IMR-90 (cell line): ENCODE measurements around the gene CABCOCO1. TPM values are rescaled to one million over a fixed set of nuclear protein-coding genes. Genes with fewer than 3 reads are reported as not detected.

Experiments
- ATAC-seq: fragments of 200-7000 bp; cut with Tn5 transposase; 2 replicates; pipeline ENCODE4 v1.9.1; 2020; ENCODE audit warnings: low read depth, mild to moderate bottlenecking, moderate library complexity
- BruUV-seq: library from RNA; stranded (reverse); fragments of 400-500 nt; replicated peaks from 2 replicates; lab custom pipeline; 2021; lab: Mats Ljungman, UMichigan
- CTCF ChIA-PET: fragments of 300-600 bp; formaldehyde crosslinking; extraction: SDS; loops from one replicate; lab custom pipeline; 2021; ENCODE audit warnings: antibody characterized with exemption; lab: Yijun Ruan, JAX
- POLR2A ChIA-PET: fragments of 300-600 bp; sonication (Branson Sonifier 250); formaldehyde crosslinking; loops from one replicate; lab custom pipeline; 2022; ENCODE audit warnings: antibody characterized with exemption; ENCODE audit not compliant: unreplicated experiment; lab: Charles Lee
- DNase-seq: peaks from one replicate; pipeline ENCODE4 v3.0.0; 2013
- H2AFZ ChIP-seq: replicated peaks from 2 replicates; pipeline ENCODE3; 2013; ENCODE audit warnings: low read length, mild to moderate bottlenecking; ENCODE audit not compliant: poor library complexity
- H2AK5ac ChIP-seq: 2 replicates; pipeline ENCODE4 v1.6.1; 2013; ENCODE audit warnings: low read depth, low read length, inconsistent platforms
- H2AK9ac ChIP-seq: replicated peaks from 2 replicates; pipeline ENCODE3; 2013; ENCODE audit warnings: mild to moderate bottlenecking, low read depth, low read length, moderate library complexity; ENCODE audit not compliant: poor library complexity
- H2BK120ac ChIP-seq: 2 replicates; pipeline ENCODE4 v1.6.1; 2013; ENCODE audit warnings: low read depth, low read length, inconsistent platforms
- H2BK15ac ChIP-seq: 3 replicates; pipeline ENCODE4 v1.6.1; 2013; ENCODE audit warnings: low read depth, low read length, inconsistent platforms
- H2BK20ac ChIP-seq: 2 replicates; pipeline ENCODE4 v1.6.1; 2013; ENCODE audit warnings: low read depth, mild to moderate bottlenecking, inconsistent platforms, low read length, moderate library complexity
- H2BK5ac ChIP-seq: 2 replicates; pipeline ENCODE4 v1.6.1; 2013; ENCODE audit warnings: mild to moderate bottlenecking, low read depth, low read length, inconsistent platforms; ENCODE audit not compliant: poor library complexity, severe bottlenecking
- H3K14ac ChIP-seq: replicated peaks from 2 replicates; pipeline ENCODE4 v1.6.1; 2013; ENCODE audit warnings: low read depth, low read length, inconsistent platforms
- H3K18ac ChIP-seq: 2 replicates; pipeline ENCODE4 v1.6.1; 2013; ENCODE audit warnings: low read depth, low read length, control low read depth
- H3K23ac ChIP-seq: 2 replicates; pipeline ENCODE4 v1.6.1; 2013; ENCODE audit warnings: low read depth, low read length, inconsistent platforms
- H3K27ac ChIP-seq: 2 replicates; pipeline ENCODE4 v1.5.1; 2013; ENCODE audit warnings: mild to moderate bottlenecking, control low read depth, low read length; ENCODE audit not compliant: insufficient read depth
- H3K27me3 ChIP-seq: 2 replicates; pipeline ENCODE4 v1.6.1; 2013; ENCODE audit warnings: low read length; ENCODE audit not compliant: control insufficient read depth, insufficient read depth
- H3K36me3 ChIP-seq: 2 replicates; pipeline ENCODE4 v1.6.1; 2013; ENCODE audit warnings: low read length, mixed read lengths; ENCODE audit not compliant: control insufficient read depth, insufficient read depth
- H3K4ac ChIP-seq: 2 replicates; pipeline ENCODE4 v1.6.1; 2013; ENCODE audit warnings: low read depth, low read length, inconsistent platforms
- H3K4me1 ChIP-seq: 2 replicates; pipeline ENCODE4 v1.6.1; 2013; ENCODE audit warnings: low read length, mixed read lengths; ENCODE audit not compliant: control insufficient read depth, insufficient read depth
- H3K4me2 ChIP-seq: 2 replicates; pipeline ENCODE4 v1.6.1; 2013; ENCODE audit warnings: low read depth, mild to moderate bottlenecking, control low read depth, low read length, moderate library complexity
- H3K4me3 ChIP-seq: 2 replicates; pipeline ENCODE4 v1.5.1; 2013; ENCODE audit warnings: low read depth, mild to moderate bottlenecking, control low read depth, low read length, moderate library complexity; ENCODE audit not compliant: insufficient read depth
- H3K56ac ChIP-seq: 2 replicates; pipeline ENCODE4 v1.6.1; 2013; ENCODE audit warnings: low read length, inconsistent platforms; ENCODE audit not compliant: insufficient read depth; ENCODE audit errors: extremely low read depth
- H3K79me1 ChIP-seq, 2 experiments: 2 replicates each; pipeline ENCODE4 v1.6.1; 2013; ENCODE audit warnings: low read length in 2 of 2, inconsistent platforms in 1 of 2, low read depth in 1 of 2
- H3K9ac ChIP-seq: 2 replicates; pipeline ENCODE4 v1.6.1; 2013; ENCODE audit warnings: low read depth, low read length, control low read depth
- H3K9me1 ChIP-seq: 2 replicates; pipeline ENCODE4 v1.6.1; 2013; ENCODE audit warnings: low read length, inconsistent platforms; ENCODE audit not compliant: insufficient read depth
- H3K9me3 ChIP-seq: 2 replicates; pipeline ENCODE4 v1.6.1; 2013; ENCODE audit warnings: low read length; ENCODE audit not compliant: control insufficient read depth, insufficient read depth
- H4K20me1 ChIP-seq: 2 replicates; pipeline ENCODE4 v1.6.1; 2013; ENCODE audit warnings: low read length, inconsistent platforms; ENCODE audit not compliant: insufficient read depth
- H4K5ac ChIP-seq: 2 replicates; pipeline ENCODE4 v1.6.1; 2013; ENCODE audit warnings: mild to moderate bottlenecking, low read depth, low read length, control low read depth
- H4K8ac ChIP-seq, 2 experiments: 2 replicates each; pipeline ENCODE4 v1.6.1; 2013; ENCODE audit warnings: low read depth in 2 of 2, low read length in 2 of 2, control low read depth in 1 of 2, inconsistent platforms in 1 of 2
- H4K91ac ChIP-seq: 2 replicates; pipeline ENCODE4 v1.6.1; 2013; ENCODE audit warnings: low read depth, low read length, inconsistent platforms; ENCODE audit not compliant: insufficient read depth
- BHLHE40 ChIP-seq: fragments of 150-350 bp; IDR thresholded peaks from 2 replicates; pipeline ENCODE4 v1.6.1; 2016; ENCODE audit warnings: mild to moderate bottlenecking, low read depth, low read length
- CEBPB ChIP-seq: IDR thresholded peaks from 2 replicates; pipeline ENCODE4 v1.6.1; 2012; ENCODE audit warnings: low read depth, low read length, improper control_type of control experiment
- CHD1 ChIP-seq: IDR thresholded peaks from 2 replicates; pipeline ENCODE4 v1.6.1; 2012; ENCODE audit warnings: low read depth, low read length, improper control_type of control experiment
- CTCF ChIP-seq: conservative IDR thresholded peaks from 2 replicates; pipeline ENCODE4 v1.5.1; 2012; ENCODE audit warnings: mild to moderate bottlenecking, low read depth, low read length, improper control_type of control experiment
- MAZ ChIP-seq: IDR thresholded peaks from 2 replicates; pipeline ENCODE4 v1.6.1; 2012; ENCODE audit warnings: low read depth, mild to moderate bottlenecking, low read length, improper control_type of control experiment, moderate library complexity, borderline replicate concordance
- POLR2A ChIP-seq: IDR thresholded peaks from 2 replicates; pipeline ENCODE4 v1.6.1; 2012; ENCODE audit warnings: mild to moderate bottlenecking, low read depth, low read length
- WGBS, 2 experiments: methylation state at CpG; one replicate each; pipeline versions ENCODE4 v1.1.5 to v1.1.7; 2013; ENCODE audit warnings: missing lambda C conversion rate in 2 of 2; ENCODE audit not compliant: insufficient read length in 1 of 2; ENCODE audit errors: extremely low coverage in 2 of 2; 5-methylcytosine and 5-hydroxymethylcytosine counted together
- dilution Hi-C: fragments of 300-500 bp; cut with HindIII; formaldehyde crosslinking; loops from one replicate; pipeline ENCODE4 v1.14.3; 2018; ENCODE audit warnings: low sequenced_read_pairs; ENCODE audit not compliant: unreplicated experiment
- in situ Hi-C: fragments of 300-500 bp; cut with MboI; formaldehyde crosslinking; loops from 3 replicates; pipeline ENCODE4 v1.14.3; 2019; ENCODE audit warnings: low sequenced_read_pairs, inconsistent platforms, mixed read lengths
- intact Hi-C: fragments of 100-400 bp; cut with micrococcal nuclease; formaldehyde crosslinking; loops from 2 replicates; pipeline ENCODE4 v1.10.0; 2022
- polyA plus RNA-seq, 3 experiments: library from polyadenylated mRNA; depleted of rRNA; stranded (reverse); fragments of >200 nt; gene quantifications; 2 replicates each; pipeline ENCODE4 v1.2.3, GENCODE V29; 2012; ENCODE audit warnings: low replicate concordance in 1 of 3
- total RNA-seq: library from RNA; depleted of rRNA; stranded (reverse); fragments of >200 nt; gene quantifications from 2 replicates; pipeline ENCODE4 v1.2.3, GENCODE V29; 2012

CABCOCO1 gene
- total and polyA plus RNA-seq, 2 of the 4 experiments (the other 2 are of a cell fraction) = 0.18 to 0.31 TPM

GRCh38 chr10:61796785-61797184, 134.1 kb downstream of the CABCOCO1 start:
- Histone ChIP-seq H4K91ac (no peak overlapping the region), H3K79me1 (peaks cover 0 to 3% of the 10 kb centered on the region in 2 experiments; a peak in 1 of 4 replicates), H3K56ac (no peak overlapping the region), H3K9me3 (no peaks in the 10 kb centered on the region), H3K4me2 (no peak overlapping the region), H3K14ac (no peak overlapping the region), H3K27ac (no peak overlapping the region), H2BK5ac (no peak overlapping the region), H3K36me3 (no peaks in the 10 kb centered on the region), H3K4me3 (no peak overlapping the region), H3K27me3 (no peaks in the 10 kb centered on the region), H3K4me1 (peaks cover 14% of the 10 kb centered on the region), H2AK5ac (no peak overlapping the region; the same call in 1 of the 2 replicates), H4K8ac (no peak overlapping the region), H3K9ac (no peak overlapping the region), H4K5ac (no peak overlapping the region), H2BK120ac (no peak overlapping the region), H2BK20ac (0 out of 2 replicates have a peak overlapping the region, but pooled peaks have one; percentile 40), H3K4ac (no peak overlapping the region), H2BK15ac (no peak overlapping the region; the same call in 2 of the 3 replicates), H3K9me1 (peaks cover 17% of the 10 kb centered on the region; the same call in 1 of the 2 replicates), H3K23ac (no peak overlapping the region), H2AFZ (no peak overlapping the region), H3K18ac (no peak overlapping the region), H4K20me1 (no peaks in the 10 kb centered on the region), H2AK9ac (no peak overlapping the region)
- TF ChIP-seq BHLHE40 (no peak), POLR2A (no peak), MAZ (no peak), CTCF (no peak), CHD1 (no peak), CEBPB (no peak)
- intact Hi-C loops = no loop called here
- dilution Hi-C loops = no loop called here
- ChIA-PET CTCF (no interaction called here), POLR2A (no interaction called here)
- WGBS, 2 experiments = no CpG with 5 or more reads among the region's 1 CpG
- ATAC-seq (no peak), DNase-seq (no peak)
- in situ Hi-C loops = no loop called here
- BruUV-seq = no TSS peak
